GM23338 (cell line): Measurements from ENCODE around the gene TRIM27. TPM values are rescaled to one million over a fixed set of nuclear protein-coding genes. Genes with fewer than 3 reads are reported as not detected.

Source experiments
- ATAC-seq: fragments of 200-7000 bp; cut with Tn5 transposase; 3 replicates; pipeline ENCODE4 v1.9.1; 2020
- DNase-seq: peaks from one replicate; pipeline ENCODE4 v3.0.0-alpha.2; 2015; ENCODE audit warnings: low spot score
- H2AFZ ChIP-seq: fragments of 200-600 bp; sonication (generic); 2 replicates; pipeline ENCODE4 v1.8.0; 2016; ENCODE audit warnings: antibody characterized with exemption, mild to moderate bottlenecking, moderate library complexity
- H3F3A ChIP-seq: fragments of 200-600 bp; sonication (generic); replicated peaks from 2 replicates; pipeline ENCODE4 v1.8.0; 2017; ENCODE audit warnings: antibody characterized with exemption, mixed run types, low read depth
- H3K27ac ChIP-seq: fragments of 200-600 bp; sonication (generic); 2 replicates; pipeline ENCODE4 v1.6.1; 2016; ENCODE audit warnings: low read depth
- H3K27me3 ChIP-seq: fragments of 200-600 bp; sonication (generic); 2 replicates; pipeline ENCODE4 v1.8.0; 2016; ENCODE audit warnings: mild to moderate bottlenecking, mixed run types, moderate library complexity; ENCODE audit not compliant: insufficient read depth
- H3K36me3 ChIP-seq: fragments of 200-600 bp; sonication (generic); 2 replicates; pipeline ENCODE4 v1.8.0; 2016; ENCODE audit warnings: mild to moderate bottlenecking; ENCODE audit not compliant: insufficient read depth
- H3K4me1 ChIP-seq: fragments of 200-600 bp; sonication (generic); 2 replicates; pipeline ENCODE4 v1.8.0; 2016; ENCODE audit warnings: mild to moderate bottlenecking, moderate library complexity; ENCODE audit not compliant: insufficient read depth
- H3K4me2 ChIP-seq: fragments of 200-600 bp; sonication (generic); 2 replicates; pipeline ENCODE4 v1.7.1; 2017; ENCODE audit warnings: mixed run types
- H3K4me3 ChIP-seq: fragments of 200-600 bp; sonication (generic); 2 replicates; pipeline ENCODE4 v1.6.1; 2016; ENCODE audit warnings: mixed run types
- H3K79me2 ChIP-seq: fragments of 200-600 bp; sonication (generic); replicated peaks from 2 replicates; pipeline ENCODE4 v1.8.0; 2017; ENCODE audit warnings: mild to moderate bottlenecking; ENCODE audit not compliant: insufficient read depth
- H3K9me2 ChIP-seq: fragments of 200-600 bp; sonication (generic); 2 replicates; pipeline ENCODE4 v1.8.0; 2017; ENCODE audit not compliant: insufficient read depth
- H4K20me1 ChIP-seq: fragments of 200-600 bp; sonication (generic); replicated peaks from 2 replicates; pipeline ENCODE4 v1.8.0; 2017; ENCODE audit warnings: mild to moderate bottlenecking; ENCODE audit not compliant: insufficient read depth
- H3K27ac Mint-ChIP-seq: 2 replicates; pipeline ENCODE4 v1.8.0; 2020; ENCODE audit warnings: inconsistent platforms, mild to moderate bottlenecking, moderate library complexity, mixed read lengths
- H3K27me3 Mint-ChIP-seq: 3 replicates; pipeline ENCODE4 v1.8.0; 2022; ENCODE audit warnings: low read depth, mild to moderate bottlenecking, moderate library complexity, mixed read lengths, inconsistent platforms; ENCODE audit not compliant: insufficient read depth, poor library complexity
- H3K36me3 Mint-ChIP-seq: 3 replicates; pipeline ENCODE4 v1.8.0; 2021; ENCODE audit warnings: low read depth, mild to moderate bottlenecking, inconsistent platforms, moderate library complexity, mixed read lengths
- H3K4me1 Mint-ChIP-seq: 3 replicates; pipeline ENCODE4 v1.8.0; 2020; ENCODE audit warnings: mild to moderate bottlenecking, inconsistent platforms, mixed read lengths
- H3K4me3 Mint-ChIP-seq: 3 replicates; pipeline ENCODE4 v1.8.0; 2021; ENCODE audit warnings: moderate library complexity, mild to moderate bottlenecking, inconsistent platforms, mixed read lengths
- H3K9me3 Mint-ChIP-seq: 3 replicates; pipeline ENCODE4 v1.8.0; 2020; ENCODE audit warnings: moderate library complexity, mild to moderate bottlenecking, inconsistent platforms, mixed read lengths
- CREB1 ChIP-seq: fragments of 250-450 bp; sonication (Bioruptor Pico); IDR thresholded peaks from 2 replicates; pipeline ENCODE4 v1.5.0; 2020; ENCODE audit warnings: low read depth, mild to moderate bottlenecking, moderate library complexity
- EZH2 ChIP-seq: fragments of 200-600 bp; sonication (generic); IDR thresholded peaks from one replicate; pipeline ENCODE4 v1.8.0; 2017; ENCODE audit warnings: antibody characterized with exemption, mild to moderate bottlenecking, low read depth; ENCODE audit not compliant: unreplicated experiment
- STAT1 ChIP-seq: IDR thresholded peaks from one replicate; pipeline ENCODE4 v1.6.1; 2016; ENCODE audit warnings: antibody characterized with exemption; ENCODE audit not compliant: unreplicated experiment
- polyA plus RNA-seq: library from polyadenylated mRNA; unstranded; fragments of >200 nt; fragmentation: Nextera tagmentation; extraction: Ambion mirVana; gene quantifications from 2 replicates; pipeline ENCODE4 v1.2.1, GENCODE V29; 2016
- total RNA-seq: library from RNA; depleted of rRNA; stranded (reverse); fragments of >200 nt; shearing (Covaris generic); gene quantifications from 2 replicates; pipeline ENCODE4 v1.2.3, GENCODE V29; 2014
- TF ChIP-seq, protein P1 (sequence below): fragments of 250-450 bp; sonication (Bioruptor Pico); IDR thresholded peaks from 2 replicates; pipeline ENCODE4 v1.5.0; 2020; ENCODE audit warnings: mild to moderate bottlenecking, moderate library complexity
- TF ChIP-seq, protein P2 (sequence below): IDR thresholded peaks from one replicate; pipeline ENCODE4 v1.6.1; 2018; ENCODE audit warnings: antibody characterized with exemption; ENCODE audit not compliant: unreplicated experiment
- TF ChIP-seq, protein P3 (sequence below): IDR thresholded peaks from 2 replicates; pipeline ENCODE4 v1.6.1; 2016; ENCODE audit warnings: antibody characterized with exemption
- TF ChIP-seq, protein P4 (sequence below), 2 experiments: fragments of 200-600 bp in 1 of 2; sonication (generic) in 1 of 2; conservative IDR thresholded peaks; 2 replicates each; pipeline versions ENCODE4 v1.5.1 to v1.6.1; 2016 to 2017; ENCODE audit warnings: antibody characterized with exemption in 2 of 2, low read depth in 2 of 2, mild to moderate bottlenecking in 2 of 2, moderate library complexity in 1 of 2

Gene TRIM27
- total and polyA plus RNA-seq, 2 experiments from 2014 or later, result 43.1 to 127 TPM

DNA sequence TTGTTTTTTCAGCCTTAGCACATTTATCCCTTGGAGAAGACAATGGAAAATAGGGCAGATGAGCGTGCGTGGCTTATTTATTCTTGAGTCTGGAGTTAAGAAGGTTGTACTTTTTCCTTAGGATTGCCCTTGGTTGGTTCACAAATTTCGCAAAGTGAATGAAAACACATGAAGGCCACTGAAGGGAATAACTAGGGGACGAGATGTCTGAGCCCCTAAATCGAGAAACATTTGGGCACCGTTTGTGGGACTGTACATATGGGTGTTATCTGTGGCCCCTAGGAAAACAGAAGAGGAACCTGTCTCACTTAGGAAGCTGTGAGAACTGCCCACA, 19.4 kb upstream of the TRIM27 start:
- no peaks in the 10 kb centered on the region for H4K20me1 ChIP-seq

More for the DNA sequence above, 19.4 kb upstream of the TRIM27 start:
- Mint-ChIP-seq H3K27me3 (peaks cover 26% of the 10 kb centered on the region), H3K36me3 (no peaks in the 10 kb centered on the region; the same call in 2 of the 3 replicates), H3K4me3 (peak overlapping the region; percentile 94), H3K9me3 (peaks cover 15% of the 10 kb centered on the region; the same call in 2 of the 3 replicates), H3K4me1 (peaks cover 26% of the 10 kb centered on the region), H3K27ac (no peak overlapping the region; the same call in 1 of the 2 replicates)
- peaks cover 12% of the 10 kb centered on the region for H3K4me1 ChIP-seq
- H3K27me3 ChIP-seq, result no peaks in the 10 kb centered on the region
- H3F3A ChIP-seq, result peaks cover 9% of the 10 kb centered on the region; the same call in 1 of the 2 replicates
- no peak for DNase-seq
- H2AFZ ChIP-seq, result peak overlapping the region; percentile 90
- no peaks in the 10 kb centered on the region for H3K36me3 ChIP-seq
- H3K4me3 ChIP-seq, result peak overlapping the region; percentile 87
- H3K4me2 ChIP-seq, result peak overlapping the region; percentile 83
- ATAC-seq, result no peak
- no peaks in the 10 kb centered on the region for H3K79me2 ChIP-seq
- no peak overlapping the region for H3K27ac ChIP-seq
- no peaks in the 10 kb centered on the region for H3K9me2 ChIP-seq
- TF ChIP-seq, protein P1, sequence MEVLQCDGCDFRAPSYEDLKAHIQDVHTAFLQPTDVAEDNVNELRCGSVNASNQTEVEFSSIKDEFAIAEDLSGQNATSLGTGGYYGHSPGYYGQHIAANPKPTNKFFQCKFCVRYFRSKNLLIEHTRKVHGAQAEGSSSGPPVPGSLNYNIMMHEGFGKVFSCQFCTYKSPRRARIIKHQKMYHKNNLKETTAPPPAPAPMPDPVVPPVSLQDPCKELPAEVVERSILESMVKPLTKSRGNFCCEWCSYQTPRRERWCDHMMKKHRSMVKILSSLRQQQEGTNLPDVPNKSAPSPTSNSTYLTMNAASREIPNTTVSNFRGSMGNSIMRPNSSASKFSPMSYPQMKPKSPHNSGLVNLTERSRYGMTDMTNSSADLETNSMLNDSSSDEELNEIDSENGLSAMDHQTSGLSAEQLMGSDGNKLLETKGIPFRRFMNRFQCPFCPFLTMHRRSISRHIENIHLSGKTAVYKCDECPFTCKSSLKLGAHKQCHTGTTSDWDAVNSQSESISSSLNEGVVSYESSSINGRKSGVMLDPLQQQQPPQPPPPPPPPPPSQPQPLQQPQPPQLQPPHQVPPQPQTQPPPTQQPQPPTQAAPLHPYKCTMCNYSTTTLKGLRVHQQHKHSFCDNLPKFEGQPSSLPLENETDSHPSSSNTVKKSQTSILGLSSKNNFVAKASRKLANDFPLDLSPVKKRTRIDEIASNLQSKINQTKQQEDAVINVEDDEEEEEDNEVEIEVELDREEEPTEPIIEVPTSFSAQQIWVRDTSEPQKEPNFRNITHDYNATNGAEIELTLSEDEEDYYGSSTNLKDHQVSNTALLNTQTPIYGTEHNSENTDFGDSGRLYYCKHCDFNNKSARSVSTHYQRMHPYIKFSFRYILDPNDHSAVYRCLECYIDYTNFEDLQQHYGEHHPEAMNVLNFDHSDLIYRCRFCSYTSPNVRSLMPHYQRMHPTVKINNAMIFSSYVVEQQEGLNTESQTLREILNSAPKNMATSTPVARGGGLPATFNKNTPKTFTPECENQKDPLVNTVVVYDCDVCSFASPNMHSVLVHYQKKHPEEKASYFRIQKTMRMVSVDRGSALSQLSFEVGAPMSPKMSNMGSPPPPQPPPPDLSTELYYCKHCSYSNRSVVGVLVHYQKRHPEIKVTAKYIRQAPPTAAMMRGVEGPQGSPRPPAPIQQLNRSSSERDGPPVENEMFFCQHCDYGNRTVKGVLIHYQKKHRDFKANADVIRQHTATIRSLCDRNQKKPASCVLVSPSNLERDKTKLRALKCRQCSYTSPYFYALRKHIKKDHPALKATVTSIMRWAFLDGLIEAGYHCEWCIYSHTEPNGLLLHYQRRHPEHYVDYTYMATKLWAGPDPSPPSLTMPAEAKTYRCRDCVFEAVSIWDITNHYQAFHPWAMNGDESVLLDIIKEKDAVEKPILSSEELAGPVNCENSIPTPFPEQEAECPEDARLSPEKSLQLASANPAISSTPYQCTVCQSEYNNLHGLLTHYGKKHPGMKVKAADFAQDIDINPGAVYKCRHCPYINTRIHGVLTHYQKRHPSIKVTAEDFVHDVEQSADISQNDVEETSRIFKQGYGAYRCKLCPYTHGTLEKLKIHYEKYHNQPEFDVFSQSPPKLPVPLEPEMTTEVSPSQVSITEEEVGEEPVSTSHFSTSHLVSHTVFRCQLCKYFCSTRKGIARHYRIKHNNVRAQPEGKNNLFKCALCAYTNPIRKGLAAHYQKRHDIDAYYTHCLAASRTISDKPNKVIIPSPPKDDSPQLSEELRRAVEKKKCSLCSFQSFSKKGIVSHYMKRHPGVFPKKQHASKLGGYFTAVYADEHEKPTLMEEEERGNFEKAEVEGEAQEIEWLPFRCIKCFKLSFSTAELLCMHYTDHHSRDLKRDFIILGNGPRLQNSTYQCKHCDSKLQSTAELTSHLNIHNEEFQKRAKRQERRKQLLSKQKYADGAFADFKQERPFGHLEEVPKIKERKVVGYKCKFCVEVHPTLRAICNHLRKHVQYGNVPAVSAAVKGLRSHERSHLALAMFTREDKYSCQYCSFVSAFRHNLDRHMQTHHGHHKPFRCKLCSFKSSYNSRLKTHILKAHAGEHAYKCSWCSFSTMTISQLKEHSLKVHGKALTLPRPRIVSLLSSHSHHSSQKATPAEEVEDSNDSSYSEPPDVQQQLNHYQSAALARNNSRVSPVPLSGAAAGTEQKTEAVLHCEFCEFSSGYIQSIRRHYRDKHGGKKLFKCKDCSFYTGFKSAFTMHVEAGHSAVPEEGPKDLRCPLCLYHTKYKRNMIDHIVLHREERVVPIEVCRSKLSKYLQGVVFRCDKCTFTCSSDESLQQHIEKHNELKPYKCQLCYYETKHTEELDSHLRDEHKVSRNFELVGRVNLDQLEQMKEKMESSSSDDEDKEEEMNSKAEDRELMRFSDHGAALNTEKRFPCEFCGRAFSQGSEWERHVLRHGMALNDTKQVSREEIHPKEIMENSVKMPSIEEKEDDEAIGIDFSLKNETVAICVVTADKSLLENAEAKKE (CRISPR knock-in tag), result no peak
- TF ChIP-seq CREB1 (CRISPR knock-in tag) (no peak), EZH2 (no peak), STAT1 (no peak)
- TF ChIP-seq, protein P2, sequence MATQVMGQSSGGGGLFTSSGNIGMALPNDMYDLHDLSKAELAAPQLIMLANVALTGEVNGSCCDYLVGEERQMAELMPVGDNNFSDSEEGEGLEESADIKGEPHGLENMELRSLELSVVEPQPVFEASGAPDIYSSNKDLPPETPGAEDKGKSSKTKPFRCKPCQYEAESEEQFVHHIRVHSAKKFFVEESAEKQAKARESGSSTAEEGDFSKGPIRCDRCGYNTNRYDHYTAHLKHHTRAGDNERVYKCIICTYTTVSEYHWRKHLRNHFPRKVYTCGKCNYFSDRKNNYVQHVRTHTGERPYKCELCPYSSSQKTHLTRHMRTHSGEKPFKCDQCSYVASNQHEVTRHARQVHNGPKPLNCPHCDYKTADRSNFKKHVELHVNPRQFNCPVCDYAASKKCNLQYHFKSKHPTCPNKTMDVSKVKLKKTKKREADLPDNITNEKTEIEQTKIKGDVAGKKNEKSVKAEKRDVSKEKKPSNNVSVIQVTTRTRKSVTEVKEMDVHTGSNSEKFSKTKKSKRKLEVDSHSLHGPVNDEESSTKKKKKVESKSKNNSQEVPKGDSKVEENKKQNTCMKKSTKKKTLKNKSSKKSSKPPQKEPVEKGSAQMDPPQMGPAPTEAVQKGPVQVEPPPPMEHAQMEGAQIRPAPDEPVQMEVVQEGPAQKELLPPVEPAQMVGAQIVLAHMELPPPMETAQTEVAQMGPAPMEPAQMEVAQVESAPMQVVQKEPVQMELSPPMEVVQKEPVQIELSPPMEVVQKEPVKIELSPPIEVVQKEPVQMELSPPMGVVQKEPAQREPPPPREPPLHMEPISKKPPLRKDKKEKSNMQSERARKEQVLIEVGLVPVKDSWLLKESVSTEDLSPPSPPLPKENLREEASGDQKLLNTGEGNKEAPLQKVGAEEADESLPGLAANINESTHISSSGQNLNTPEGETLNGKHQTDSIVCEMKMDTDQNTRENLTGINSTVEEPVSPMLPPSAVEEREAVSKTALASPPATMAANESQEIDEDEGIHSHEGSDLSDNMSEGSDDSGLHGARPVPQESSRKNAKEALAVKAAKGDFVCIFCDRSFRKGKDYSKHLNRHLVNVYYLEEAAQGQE, result no peak
- TF ChIP-seq, protein P3, sequence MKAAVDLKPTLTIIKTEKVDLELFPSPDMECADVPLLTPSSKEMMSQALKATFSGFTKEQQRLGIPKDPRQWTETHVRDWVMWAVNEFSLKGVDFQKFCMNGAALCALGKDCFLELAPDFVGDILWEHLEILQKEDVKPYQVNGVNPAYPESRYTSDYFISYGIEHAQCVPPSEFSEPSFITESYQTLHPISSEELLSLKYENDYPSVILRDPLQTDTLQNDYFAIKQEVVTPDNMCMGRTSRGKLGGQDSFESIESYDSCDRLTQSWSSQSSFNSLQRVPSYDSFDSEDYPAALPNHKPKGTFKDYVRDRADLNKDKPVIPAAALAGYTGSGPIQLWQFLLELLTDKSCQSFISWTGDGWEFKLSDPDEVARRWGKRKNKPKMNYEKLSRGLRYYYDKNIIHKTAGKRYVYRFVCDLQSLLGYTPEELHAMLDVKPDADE, result no peak
- TF ChIP-seq, protein P4, sequence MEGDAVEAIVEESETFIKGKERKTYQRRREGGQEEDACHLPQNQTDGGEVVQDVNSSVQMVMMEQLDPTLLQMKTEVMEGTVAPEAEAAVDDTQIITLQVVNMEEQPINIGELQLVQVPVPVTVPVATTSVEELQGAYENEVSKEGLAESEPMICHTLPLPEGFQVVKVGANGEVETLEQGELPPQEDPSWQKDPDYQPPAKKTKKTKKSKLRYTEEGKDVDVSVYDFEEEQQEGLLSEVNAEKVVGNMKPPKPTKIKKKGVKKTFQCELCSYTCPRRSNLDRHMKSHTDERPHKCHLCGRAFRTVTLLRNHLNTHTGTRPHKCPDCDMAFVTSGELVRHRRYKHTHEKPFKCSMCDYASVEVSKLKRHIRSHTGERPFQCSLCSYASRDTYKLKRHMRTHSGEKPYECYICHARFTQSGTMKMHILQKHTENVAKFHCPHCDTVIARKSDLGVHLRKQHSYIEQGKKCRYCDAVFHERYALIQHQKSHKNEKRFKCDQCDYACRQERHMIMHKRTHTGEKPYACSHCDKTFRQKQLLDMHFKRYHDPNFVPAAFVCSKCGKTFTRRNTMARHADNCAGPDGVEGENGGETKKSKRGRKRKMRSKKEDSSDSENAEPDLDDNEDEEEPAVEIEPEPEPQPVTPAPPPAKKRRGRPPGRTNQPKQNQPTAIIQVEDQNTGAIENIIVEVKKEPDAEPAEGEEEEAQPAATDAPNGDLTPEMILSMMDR (conservative IDR thresholded peaks at IDR 0.05; ENCODE audit: low read depth in 2 of 2), result no peak
